PFSK-1 (cell line): ENCODE data around the gene SLC29A2.

Source experiments
- FOXP2 ChIP-seq: optimal IDR thresholded peaks from 2 replicates; pipeline ENCODE3; 2011; ENCODE audit warnings: borderline replicate concordance, control low read depth, inconsistent platforms; ENCODE audit not compliant: insufficient read depth; ENCODE audit errors: extremely low read length, extremely low read depth
- POLR2AphosphoS5 ChIP-seq: IDR thresholded peaks from 2 replicates; pipeline ENCODE4 v1.6.1; 2012; ENCODE audit warnings: low read depth, mild to moderate bottlenecking, control low read depth, low read length, moderate library complexity
- REST ChIP-seq, 2 experiments: IDR thresholded peaks; 2 replicates each; pipeline versions ENCODE4 v1.6.1 to v1.8.0; 2011 to 2012; ENCODE audit warnings: low read depth in 2 of 2, low read length in 2 of 2, control low read depth in 1 of 2, inconsistent platforms in 1 of 2, mild to moderate bottlenecking in 1 of 2, moderate library complexity in 1 of 2; ENCODE audit not compliant: insufficient read depth in 1 of 2
- SIN3A ChIP-seq: IDR thresholded peaks from 2 replicates; pipeline ENCODE4 v1.6.1; 2012; ENCODE audit warnings: mild to moderate bottlenecking, low read length, moderate library complexity, borderline replicate concordance; ENCODE audit not compliant: insufficient read depth
- TAF1 ChIP-seq: IDR thresholded peaks from 2 replicates; pipeline ENCODE4 v1.6.1; 2012; ENCODE audit warnings: low read length, control low read depth, borderline replicate concordance; ENCODE audit not compliant: insufficient read depth

SLC29A2 gene

GRCh38 chr11:66408488-66409214 is 37.1 kb upstream of the SLC29A2 start:
- TF ChIP-seq FOXP2, result peak; percentile 41
- TF ChIP-seq TAF1, result no peak
- TF ChIP-seq POLR2AphosphoS5, result no peak
- TF ChIP-seq REST (IDR thresholded peaks at IDR 0.05; ENCODE audit: insufficient read depth in 1 of 2, low read depth in 2 of 2, low read length in 2 of 2), result peak; percentile 75 to 83
- no peak for TF ChIP-seq SIN3A

GRCh38 chr11:66407651-66408050 is 36.1 kb upstream of the SLC29A2 start:
- TF ChIP-seq POLR2AphosphoS5 (no peak), TAF1 (no peak), REST (IDR thresholded peaks at IDR 0.05; ENCODE audit: insufficient read depth in 1 of 2, low read depth in 2 of 2, low read length in 2 of 2) (no peak), SIN3A (no peak)

DNA sequence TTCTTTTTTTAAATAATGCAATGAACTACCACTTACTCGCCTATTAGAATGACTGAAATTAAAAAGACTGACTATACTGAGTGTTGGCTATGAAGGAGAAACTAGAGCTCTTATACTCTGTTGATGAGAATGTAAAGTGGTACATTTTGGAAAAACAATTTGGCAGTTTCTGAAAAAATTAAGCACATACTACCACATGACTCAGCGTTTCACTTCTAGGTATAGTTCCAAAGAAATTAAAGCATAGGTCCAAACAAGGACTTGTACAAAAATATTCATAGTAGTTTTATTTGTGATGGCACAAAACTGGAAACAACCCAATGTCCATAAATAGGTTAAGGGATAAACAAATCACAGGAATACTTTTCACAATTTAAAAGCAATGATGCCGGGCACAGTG is 22.4 kb upstream of the SLC29A2 start:
- TF ChIP-seq REST (IDR thresholded peaks at IDR 0.05; ENCODE audit: insufficient read depth in 1 of 2, low read depth in 2 of 2, low read length in 2 of 2), result no peak
- no peak for TF ChIP-seq FOXP2
- no peak for TF ChIP-seq POLR2AphosphoS5
- TF ChIP-seq SIN3A, result no peak
- no peak for TF ChIP-seq TAF1

DNA sequence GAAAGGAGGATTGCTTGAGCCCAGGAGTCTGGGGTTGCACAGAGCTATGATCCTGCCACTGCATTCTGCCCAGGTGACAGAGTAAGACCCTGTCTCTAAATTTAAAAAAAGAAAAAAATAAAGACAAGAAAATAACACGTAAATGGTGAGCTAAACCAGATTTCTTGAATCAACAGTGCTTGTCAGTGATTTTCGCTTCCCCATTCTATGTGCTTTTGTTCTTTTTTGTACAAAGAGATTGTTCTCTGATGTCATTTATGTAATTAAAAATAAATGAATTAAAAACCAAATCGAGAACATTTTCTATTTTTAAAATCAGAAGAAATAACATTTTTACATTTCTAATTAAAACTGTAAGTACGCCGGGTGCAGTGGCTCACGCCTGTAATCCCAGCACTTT is 19.8 kb upstream of the SLC29A2 start:
- TF ChIP-seq REST (IDR thresholded peaks at IDR 0.05; ENCODE audit: insufficient read depth in 1 of 2, low read depth in 2 of 2, low read length in 2 of 2) (no peak), SIN3A (no peak), POLR2AphosphoS5 (no peak), FOXP2 (no peak), TAF1 (no peak)
